DMS53 treated with DMSO at 0.1 percent for 48 hours (cell line): Measurements from ENCODE around the gene RAP1GAP2.
"Not testable (repeated sequence)": the region's sequence is repeated elsewhere in the genome, so short reads cannot be mapped to it uniquely, and the experiment has no call there.

ENCODE experiments used
- DNase-seq: peaks from one replicate; lab custom pipeline; 2025; ENCODE audit not compliant: unreplicated experiment; lab: John Stamatoyannopoulos, UW

RAP1GAP2 gene

DNA sequence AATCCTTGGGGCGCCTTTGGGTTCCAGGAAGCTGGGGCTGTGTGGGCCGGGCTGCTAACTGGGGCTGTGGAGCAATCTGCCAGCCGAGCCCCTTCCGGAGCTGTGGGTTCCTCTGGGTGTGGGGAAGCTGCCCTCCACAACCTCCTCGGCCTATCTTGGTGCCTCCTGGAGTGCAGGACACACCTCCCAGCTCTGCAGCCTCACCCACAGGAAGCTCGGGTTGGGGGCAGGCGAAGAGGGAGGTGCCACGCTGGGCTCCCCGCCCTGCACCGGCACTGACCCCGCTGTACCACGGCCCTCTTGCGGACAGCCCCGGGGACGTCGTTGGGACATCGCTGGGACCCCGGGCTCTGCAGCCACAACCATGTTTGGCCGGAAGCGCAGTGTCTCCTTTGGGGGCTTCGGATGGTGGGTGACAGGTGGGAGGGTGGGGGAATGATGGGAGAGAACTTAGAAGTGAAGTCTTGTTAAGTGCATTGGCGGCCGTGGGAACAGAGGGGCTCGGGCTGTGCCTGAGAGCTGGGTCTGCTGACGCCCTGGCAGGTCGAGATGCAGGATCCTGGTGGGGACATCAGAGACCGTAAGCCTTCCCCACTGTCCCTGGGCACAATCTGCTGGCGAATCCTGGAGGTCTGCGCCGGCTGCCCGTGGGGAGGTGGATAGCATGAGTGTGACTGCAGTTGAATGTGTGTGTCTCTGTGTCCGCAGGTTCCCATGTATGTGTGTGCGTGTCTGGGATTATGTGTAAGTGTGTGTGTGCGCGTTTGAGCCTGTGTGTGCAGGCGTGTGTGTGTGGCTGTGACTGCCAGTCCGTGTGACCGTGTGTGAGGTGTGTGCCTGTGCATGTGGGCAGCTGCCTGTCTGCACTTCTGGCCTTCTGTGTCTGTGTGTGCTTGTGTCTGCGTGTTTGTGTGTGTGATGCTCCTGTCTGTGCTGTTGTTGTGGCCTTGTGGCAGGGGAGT, at the start of gene RAP1GAP2:
TSS of gene RAP1GAP2 (plus strand) at position 275 of the 962 bp plus-strand sequence. CDS start at position 365, 90 bp downstream.
- no peak for DNase-seq

DNA sequence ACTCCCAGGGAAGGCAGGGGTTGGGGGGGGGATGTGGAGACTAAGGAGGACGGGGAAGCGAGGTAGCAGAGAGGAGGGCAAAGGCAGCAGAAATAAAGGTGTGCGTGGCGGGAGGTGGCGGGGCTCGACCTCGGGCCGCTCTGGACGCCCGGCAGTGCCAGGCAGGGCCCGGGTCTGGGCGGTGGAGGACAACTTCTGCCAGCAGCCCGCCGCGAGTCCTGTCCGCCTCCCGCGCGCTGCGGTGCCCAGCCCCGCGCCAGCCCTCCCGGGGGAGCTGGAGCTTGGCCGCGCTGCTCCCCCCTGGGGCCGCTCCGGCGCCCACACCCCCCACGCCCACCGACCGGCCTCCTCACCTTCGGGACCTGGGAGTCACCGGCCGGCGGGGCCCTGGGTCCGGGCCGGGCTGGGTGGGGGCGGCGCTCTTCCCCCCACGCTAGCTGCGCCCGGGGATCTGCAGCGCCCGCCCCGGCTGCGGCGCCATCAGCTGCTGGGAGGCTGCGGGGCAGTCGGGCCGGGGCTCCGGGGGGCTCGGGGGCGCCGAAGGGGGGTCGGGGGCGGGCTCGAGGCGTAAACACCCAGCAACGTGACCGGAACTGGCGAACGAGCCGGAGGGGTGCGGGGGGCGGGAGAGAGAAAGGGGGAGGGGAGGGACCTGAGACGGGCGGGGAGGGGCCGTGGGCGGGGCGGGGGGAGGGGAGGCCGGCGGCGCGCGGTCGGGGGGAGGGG, 47.0 kb upstream of the RAP1GAP2 start, which contains the start of gene CCDC92B:
TSS of gene CCDC92B (minus strand) at position 595 of the 726 bp plus-strand sequence. CDS start 14,507 bp downstream, outside the sequence.
- DNase-seq: no peak

DNA sequence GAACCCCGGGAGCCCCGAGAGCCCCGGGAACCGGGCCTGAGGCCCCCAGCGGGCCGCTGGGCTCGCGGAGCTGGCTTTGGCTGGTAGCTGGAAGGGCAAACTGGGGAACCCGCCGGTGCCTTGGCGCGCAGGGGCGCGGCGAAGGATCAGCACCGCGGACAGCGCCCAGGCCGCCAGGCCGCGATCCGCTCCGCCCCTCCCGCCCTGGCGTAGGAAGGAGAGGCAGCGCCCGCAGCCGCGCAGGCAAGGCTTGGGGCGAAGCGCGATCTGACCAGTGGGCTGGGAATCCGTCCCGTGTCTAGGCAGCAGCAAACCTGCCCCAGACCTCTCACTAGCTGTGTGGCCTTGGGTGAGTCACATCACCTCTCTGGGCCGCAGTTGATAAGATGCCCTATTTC, 46.5 kb upstream of the RAP1GAP2 start:
- peak; percentile 41 for DNase-seq

DNA sequence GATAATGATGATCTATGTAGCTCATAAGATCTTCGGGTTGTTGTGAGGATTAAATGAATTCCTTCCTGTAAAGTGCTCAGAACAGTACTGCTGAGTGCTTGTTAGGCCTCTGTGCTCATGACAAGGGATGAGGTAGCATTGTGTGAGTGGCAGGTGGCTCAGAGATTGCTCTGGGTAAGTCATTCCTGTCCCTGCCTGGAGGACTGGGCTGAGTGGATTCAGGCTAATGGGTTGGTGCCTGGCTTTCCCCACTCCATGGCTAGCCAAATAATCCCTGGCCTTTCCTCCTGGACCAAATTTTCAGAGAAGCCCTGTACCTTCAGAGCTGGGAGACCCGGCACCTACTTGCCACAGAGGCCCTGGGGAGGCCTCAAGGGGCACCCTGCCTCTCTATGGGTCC, 45.5 kb upstream of the RAP1GAP2 start:
- no peak for DNase-seq

GRCh38 chr17:2751491-2751890, 44.7 kb upstream of the RAP1GAP2 start:
- DNase-seq: no peak

GRCh38 chr17:2755891-2756724, 40.1 kb upstream of the RAP1GAP2 start:
- DNase-seq: peak; percentile 28

DNA sequence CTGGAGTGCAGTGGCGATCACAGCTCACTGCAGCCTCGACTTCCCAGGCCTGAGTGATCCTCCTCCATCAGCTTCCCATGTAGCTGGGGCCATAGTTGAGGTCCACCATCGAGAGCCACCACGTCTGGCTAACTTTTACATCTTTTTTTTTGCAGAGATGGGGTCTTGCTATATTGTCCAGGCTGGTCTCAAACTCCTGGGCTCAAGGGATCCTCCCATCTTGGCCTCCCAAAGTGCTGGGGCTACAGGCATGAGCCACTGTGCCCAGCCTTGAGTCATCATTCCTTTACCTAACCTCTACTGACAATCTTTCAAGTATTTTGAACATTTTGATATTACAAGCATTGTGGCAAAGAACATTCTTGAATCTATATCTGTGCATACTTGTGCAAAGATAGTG, 37.4 kb upstream of the RAP1GAP2 start:
- no peak for DNase-seq

GRCh38 chr17:2770129-2770528, 26.1 kb upstream of the RAP1GAP2 start:
- no peak for DNase-seq

DNA sequence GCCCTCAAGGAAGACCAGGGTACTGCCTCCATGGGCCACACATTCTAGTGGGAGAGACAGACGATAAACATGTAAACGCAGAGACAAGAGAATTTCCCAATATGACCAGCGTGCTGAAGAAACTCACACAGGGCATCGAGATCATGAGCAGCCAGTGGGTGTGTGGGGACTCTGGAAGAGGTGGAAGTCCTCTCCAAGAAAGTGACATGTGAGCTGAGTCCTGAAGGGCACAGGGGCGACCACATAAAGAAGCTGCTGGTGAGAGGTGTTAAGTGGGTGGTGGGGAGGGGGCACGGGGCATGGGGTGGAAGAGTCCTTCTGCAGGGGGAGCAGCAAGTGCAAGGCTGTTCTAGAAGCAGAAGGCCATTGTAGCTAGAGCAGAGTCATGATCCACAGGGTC, 21.0 kb upstream of the RAP1GAP2 start:
- no peak for DNase-seq

- no peak for DNase-seq
These were observed 19.5 kb upstream of the RAP1GAP2 start for GRCh38 chr17:2776589-2777241.

DNA sequence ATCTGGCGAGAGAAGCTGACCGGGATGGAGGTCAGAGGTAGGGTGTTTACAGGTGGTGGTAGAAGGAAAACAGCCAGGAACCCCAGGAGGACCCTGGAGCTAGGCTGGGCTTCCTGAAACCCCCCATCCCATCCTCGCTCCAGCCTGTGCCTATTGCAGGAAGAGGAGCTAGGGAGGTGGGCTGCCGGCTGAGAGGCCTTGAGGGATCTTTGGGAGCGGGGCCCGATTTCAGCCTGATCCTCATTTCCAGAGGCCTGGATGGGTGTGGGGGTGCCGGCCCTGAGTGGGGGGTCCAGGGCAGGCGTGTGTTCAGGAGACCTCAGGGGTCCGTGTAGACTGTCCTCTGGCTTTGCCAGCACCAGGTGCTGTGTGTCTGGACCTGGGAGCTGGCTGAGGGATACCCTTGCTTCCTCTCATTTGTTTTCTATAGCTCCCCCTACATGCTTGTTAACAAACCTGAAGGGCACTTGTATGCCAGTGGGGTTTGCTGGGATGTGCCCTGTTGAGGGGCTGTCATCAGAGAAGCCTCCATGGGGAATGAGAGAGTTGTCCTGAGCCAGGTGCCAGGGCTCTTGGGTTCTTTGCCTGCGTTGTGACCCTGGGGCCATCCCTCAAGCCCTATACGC, 18.9 kb upstream of the RAP1GAP2 start:
- no peak for DNase-seq

GRCh38 chr17:2778489-2778888, 17.7 kb upstream of the RAP1GAP2 start:
- no peak for DNase-seq

- DNase-seq: no peak
These were observed 16.7 kb upstream of the RAP1GAP2 start for GRCh38 chr17:2779545-2779944.

- DNase-seq: no peak
These were observed 16.0 kb upstream of the RAP1GAP2 start for GRCh38 chr17:2780256-2780655.

DNA sequence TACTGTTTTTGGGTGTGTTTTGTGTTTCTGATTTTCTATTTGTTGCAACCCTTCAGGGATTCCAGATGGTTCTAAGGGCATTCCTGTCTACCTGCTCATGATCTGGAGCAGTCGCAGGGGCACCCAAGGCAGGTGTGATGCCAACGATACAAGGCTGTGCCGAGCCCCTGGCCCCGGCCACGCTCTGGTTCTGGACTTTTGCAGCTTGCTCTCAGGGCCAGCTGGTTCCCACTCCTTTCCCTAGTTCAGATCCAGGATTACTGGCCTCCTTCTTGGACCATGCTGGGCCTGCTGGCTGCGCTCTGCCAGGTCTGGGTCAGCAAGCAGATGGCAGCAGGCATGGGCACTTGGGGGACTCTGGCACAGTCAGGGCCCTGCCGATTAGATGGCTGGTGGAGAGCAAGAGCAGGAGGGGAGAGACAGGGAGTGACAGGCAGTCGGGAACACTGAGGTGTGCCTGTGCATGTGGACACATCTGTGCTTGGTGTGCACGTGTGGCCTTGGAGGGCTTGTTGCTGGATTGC, 15.2 kb upstream of the RAP1GAP2 start:
- no peak for DNase-seq

- not testable (repeated sequence) for DNase-seq
These were observed 14.6 kb upstream of the RAP1GAP2 start for GRCh38 chr17:2781598-2781997.

- DNase-seq: no peak
These were observed 14.2 kb upstream of the RAP1GAP2 start for GRCh38 chr17:2782055-2782454.

- DNase-seq: no peak
These were observed 12.8 kb upstream of the RAP1GAP2 start for GRCh38 chr17:2783310-2784030.

GRCh38 chr17:2784864-2785263, 11.4 kb upstream of the RAP1GAP2 start:
- DNase-seq: no peak
